GM21737 (cell line): ENCODE data around the gene CD81.

Source experiments
- ATAC-seq: cut with Tn5 transposase; IDR thresholded peaks from one replicate; pipeline ENCODE4 v1.9.1; 2021; ENCODE audit warnings: mild to moderate bottlenecking, moderate library complexity; ENCODE audit not compliant: unreplicated experiment

The CD81 gene

DNA sequence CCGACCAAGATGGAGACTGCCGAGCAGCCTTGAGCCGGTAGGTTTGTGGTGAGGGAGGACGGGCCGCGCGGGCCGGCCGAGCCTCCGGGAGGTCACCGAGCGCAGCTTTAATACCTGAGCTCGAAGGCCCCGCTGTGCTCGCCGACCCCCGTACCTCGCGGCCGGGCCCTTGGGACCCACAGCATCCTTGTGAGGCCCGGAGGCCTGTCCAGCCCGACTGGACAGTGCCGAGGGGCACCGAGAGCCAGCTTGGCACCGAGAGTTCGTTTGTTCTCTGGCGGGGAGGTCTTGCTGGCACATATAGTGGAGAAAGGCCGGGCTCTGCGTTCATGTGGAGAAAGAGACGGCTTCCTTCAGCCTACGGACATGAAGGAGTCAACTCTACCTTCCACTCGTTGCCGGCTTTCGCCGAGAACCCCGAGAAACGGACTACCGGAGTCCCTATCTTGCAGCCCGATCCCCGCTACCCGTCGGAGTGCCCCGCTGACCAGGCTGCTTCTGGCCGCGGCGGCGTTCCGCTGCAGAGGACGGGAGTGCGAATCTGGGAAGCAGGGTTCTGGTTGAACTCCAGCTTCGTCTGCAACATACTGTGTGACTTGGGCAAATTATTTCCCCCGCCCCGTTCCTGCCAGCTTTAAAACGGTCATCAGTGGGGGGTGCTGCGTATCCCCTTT lies 23.8 kb downstream of the CD81 start:
- no peak for ATAC-seq

DNA sequence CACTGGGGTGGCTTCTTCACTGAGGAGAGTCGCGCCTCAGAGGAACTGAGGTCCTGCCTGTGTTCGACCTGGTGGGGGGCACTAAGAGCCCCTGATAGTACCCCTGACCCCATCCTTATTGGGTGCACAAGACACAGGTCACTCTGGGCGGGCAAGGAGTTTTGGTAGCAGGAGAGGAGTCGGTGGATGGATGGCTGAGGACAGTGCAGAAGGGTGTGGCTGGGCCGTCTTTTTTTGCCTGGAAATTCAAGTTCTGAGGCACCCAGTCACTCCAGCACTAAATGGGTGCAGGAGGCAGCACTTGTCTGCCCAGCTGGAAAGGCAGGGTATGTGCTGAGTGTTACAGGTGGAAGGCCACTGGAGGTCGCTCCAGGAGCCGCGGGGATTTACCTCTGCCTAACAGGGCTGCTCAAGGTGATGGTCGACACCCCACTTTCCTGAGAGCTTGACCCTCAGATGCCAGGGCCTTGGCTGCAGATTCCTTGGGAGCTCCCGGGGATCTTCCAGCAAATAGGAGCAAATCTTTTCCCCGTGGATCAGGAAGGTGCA lies 24.4 kb downstream of the CD81 start:
- ATAC-seq: no peak

DNA sequence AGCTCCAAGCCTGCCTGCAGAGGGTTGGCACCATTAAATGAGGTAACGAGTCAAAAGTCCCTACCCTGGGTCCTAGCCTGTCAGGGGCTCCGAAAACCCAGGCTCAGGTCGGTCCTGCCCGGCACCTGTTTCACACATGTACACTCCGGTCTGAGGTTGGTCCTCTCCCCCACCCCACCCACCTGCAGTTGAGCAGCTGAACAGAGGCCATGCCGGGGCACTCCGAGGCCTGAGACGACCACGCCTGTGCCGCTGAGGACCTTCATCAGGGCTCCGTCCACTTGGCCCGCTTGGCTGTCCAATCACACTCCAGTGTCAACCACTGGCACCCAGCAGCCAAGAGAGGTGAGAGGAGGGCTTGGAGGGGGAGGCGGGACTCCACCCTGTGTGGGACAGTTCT lies 25.0 kb downstream of the CD81 start:
- ATAC-seq: no peak

DNA sequence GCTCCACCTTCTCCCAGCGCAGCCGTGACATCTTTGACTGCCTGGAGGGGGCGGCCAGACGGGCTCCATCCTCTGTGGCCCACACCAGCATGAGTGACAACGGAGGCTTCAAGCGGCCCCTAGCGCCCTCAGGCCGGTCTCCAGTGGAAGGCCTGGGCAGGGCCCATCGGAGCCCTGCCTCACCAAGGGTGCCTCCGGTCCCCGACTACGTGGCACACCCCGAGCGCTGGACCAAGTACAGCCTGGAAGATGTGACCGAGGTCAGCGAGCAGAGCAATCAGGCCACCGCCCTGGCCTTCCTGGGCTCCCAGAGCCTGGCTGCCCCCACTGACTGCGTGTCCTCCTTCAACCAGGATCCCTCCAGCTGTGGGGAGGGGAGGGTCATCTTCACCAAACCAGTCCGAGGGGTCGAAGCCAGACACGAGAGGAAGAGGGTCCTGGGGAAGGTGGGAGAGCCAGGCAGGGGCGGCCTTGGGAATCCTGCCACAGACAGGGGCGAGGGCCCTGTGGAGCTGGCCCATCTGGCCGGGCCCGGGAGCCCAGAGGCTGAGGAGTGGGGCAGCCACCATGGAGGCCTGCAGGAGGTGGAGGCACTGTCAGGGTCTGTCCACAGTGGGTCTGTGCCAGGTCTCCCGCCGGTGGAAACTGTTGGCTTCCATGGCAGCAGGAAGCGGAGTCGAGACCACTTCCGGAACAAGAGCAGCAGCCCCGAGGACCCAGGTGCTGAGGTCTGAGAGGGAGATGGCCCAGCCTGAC lies 26.0 kb downstream of the CD81 start:
- ATAC-seq: no peak

DNA sequence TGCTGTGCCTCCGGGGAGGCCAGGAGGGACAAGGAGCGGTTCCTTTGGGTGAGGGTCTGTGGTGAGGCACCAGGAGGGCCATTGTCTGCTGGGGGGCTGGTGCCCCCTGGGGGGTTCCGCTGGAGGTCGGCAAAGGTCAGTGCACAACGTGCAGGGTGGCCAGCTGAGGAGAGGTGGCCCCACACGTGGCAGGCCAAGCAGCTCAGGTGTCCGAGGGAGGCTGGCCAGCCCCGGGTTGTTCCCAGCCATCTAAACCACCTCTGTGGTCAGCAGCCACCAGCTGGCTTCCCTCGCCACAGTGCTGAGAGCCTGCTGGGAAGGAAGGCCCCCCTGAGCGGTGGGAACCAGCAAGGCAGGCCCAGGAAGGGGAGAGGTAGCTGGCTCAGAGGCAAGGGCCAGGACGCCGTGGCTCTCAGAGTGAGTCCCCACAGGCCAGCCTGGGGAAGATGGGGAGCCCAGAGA lies 27.7 kb downstream of the CD81 start:
- ATAC-seq: no peak

DNA sequence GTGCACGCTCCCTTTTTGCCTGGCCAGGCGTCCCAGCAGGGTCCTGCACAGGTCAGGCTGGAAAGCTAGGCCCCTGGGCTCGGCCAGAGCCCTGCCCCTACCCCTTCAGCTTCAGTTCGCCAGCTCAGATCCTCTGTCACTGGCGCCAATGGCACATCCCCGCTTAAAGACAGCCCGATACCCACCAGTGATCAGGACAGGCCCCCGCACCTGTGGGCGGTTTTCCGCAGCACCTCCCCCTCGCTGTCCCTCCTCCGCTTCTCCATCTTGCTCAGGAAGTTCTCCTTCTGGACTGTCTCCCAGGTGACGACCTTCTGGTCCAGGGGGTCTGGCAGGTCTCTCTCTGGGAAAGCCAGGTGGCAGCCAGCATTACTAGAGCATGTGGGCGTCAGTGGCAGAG lies 29.3 kb downstream of the CD81 start:
- ATAC-seq: no peak

DNA sequence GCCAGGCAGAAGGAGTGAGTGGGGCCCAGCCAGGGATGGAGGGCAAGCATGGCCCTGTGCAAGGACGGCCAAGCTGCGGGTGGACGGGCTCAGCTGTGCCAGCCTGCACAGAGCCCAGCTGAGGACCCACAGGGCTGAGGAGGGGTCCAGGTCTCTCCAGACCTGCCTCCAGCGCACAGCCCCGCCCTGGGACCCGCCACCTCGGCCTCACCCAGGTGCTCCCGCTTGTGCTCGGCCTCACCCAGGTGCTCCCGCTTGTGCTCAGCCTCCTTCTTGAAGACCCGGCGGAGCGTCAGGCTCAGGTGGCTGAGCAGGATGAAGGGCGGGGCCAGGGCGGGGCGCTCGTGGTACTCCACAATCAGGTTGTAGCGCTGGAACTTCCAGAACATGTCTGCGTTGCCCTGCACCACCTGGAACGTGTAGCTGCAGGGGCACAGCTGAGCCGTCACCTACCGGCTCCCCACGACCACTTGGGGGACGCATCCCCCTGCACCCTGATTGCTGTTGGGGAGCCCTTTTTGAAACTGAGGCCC lies 29.8 kb downstream of the CD81 start:
- ATAC-seq: no peak

DNA sequence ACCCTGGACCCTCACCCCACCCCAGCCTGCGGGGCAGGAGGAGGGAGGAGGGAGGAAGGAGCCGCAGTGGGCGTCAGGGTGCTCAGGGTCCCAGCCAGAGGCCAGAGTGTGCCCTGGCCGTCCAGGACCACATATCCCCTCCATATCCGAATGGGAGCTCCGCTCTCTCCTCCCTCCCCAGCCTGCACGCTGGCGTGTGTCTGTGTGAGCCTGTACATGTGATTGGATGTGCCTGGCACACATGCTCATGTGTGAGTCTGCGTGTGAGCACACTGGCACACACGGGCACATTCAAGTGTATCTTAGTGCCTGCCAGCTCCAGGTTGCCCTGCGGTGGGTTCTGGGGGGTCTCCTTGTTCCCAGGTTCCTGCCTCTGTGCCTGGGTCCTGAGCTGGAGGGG lies 31.6 kb downstream of the CD81 start:
- no peak for ATAC-seq

DNA sequence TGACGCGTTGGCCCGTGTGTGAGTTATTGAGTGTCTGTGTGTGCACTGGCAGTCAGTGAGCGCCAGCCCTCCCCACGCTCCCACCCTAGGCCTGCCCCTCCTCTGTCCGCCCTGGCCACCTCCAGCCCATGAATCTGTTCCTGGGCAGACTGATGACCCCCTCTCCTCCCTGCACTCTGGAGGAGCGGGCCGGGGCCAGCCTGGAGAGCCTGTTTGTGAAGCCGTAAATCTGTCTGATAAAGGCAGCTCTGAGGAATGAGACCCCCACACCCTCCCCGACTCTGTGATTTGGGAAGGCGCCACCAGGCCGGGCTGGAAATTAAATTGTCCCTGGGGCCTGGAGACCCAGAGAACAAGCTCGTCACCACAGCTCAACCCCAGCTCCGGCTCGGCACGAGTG lies 32.0 kb downstream of the CD81 start:
- no peak for ATAC-seq

DNA sequence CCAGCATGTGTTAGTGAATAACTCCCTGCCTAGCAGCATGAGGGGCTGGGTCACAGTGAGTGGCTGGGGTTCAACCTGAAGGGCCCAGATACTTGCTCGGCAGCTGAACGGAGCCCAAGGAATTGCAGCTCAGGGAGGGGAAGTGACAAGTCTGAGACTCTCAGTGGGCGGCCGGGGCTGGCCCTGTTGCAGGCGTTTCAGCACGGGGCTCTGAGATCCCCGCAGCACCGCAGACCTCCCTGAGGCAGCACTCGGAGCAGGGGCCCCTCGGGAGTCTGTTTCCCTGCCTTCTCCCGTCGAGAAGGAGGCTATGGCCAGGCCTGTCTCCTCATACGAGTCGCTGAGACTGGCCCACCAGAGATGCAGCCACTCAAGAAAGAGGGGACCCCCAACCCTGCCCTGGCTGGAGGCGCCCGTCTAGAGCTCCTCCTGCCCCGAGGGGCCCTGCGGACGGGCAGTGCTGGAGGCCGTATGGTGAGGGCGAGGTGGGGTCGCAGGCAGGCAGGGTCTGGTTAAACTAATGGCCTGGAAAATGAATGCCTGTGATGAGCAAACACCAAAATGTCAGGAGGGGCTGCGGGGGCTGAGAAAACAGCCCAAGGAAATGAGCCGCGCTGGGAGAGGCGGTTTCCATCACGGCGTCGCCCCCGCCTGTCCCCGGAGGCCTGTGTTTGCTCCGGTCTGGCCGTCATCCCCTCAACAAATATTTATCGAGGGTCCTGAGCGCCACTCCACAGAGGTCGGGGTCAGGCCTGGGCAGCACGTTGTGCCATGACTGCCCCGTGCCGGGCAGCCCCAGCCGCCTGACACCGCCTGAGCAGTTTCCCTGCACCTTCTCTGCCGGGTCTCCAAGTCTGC lies 32.7 kb downstream of the CD81 start:
- no peak for ATAC-seq

DNA sequence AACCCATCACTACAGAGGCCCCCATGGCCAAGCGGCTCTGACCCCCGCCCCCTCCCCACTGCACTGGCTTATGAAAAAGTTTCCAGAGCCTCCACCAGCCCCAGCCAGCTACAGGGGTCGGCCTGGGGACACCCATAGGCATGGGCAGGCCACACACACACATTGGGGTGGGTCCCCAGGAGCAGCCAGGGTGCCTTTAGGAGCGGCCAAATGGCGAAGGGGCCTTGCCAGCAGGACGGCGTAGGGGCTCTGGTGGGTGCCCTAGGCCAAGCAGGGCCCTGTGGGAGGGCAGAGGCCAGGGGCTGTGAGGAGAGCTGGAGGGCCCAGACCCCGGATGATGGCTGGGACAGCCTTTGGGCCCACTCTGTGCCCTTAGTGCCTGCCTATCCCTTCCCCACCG lies 33.5 kb downstream of the CD81 start:
- no peak for ATAC-seq

DNA sequence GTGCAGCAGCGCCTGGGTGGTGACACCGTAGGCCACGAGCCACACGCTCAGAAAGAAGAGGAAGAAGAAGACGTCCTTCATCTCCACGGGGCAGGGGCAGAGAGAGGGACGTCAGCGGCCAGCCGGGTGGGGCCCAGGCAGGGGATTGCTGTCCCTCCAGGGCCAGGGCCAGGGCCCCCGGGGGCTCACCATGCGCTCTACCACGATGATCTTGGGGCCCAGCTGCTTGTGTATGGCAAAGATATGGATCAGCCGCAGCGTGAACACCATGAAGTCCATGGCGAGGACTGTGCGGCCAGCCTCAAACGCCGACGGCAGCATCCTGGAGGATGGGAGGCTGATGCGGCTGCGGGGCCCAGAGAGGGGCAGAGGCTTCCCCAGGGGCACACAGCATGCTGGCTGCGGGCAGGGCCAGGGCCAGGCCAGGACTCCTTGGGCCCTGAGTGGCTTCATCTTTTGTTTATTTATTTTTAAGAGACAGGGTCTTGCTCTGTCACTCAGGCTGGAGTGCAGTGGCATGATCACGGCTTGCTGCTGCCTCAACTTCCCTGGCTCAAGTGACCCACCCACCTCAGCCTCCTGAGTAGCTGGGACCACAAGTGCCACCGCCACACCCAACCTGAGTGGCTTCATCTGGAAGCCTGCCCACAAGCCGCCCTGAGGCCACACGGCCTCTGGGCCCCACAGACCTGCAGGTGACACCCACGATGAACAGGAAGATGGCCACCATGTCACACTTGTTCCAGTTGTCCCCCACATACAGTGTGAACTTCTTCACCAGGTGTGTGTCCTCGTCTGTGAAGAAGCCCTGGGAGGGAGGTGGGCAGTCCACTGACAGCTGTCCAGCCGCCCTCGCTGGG lies 34.6 kb downstream of the CD81 start:
- ATAC-seq: no peak

DNA sequence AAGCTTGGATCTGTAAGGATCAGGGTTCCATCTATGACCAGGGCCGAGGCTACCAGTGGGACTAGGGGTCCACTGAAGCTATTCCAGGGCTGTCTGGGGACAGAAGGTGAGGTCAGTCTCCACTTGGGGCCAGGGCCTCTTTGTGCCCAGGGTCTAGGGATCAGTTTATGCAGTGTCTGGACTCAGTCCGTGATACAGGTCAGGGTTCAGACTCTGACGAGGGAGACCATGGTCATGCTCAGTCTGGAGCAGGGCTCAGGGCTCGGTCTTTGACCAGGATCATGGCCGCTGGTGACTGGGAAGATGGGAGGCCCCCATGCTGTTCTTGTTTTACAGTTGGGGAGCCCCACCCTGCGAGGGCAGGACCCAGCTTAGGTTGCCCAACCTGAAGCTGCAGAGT lies 35.2 kb downstream of the CD81 start:
- no peak for ATAC-seq

DNA sequence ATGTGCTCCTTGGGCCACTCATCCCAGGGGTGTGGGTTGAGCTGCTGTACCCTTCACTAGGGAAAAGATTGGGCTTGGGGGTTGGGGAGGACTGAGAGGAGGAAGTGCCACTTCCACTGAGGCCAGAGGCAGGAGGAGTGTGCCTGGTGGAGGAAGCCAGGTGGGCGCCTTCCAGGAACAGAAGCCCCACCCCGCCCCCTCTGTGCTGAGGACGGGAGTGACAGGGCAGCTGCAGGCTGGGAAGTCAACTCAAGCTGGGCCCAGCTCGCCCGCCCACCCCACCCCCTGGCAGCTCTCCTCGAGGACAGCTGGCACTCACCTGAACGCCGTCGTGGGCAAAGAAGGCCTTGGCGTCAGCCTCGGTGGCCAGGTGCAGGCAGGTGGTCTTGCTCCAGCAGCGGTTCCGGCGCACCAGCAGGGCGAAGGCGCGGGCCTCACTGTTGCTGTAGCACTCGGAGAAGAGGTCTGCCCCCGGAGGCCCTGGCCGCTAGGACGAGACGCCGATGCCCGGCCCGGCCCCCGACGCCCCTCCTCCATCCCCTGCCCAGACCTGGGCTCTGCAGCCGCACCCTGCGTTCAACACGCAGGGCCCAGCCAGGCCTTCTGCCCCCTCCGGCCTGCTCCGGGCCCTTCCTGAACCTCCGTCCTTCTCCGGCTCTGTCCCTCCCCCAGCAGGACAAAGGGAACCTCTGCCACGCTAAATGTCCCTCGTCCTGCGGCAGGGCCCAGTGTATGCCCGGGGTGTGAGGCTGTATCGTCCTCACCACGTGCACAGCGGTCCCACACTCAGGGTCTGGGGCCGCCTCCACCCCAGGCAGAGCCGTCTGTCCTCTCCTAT lies 36.9 kb downstream of the CD81 start:
- ATAC-seq: no peak

DNA sequence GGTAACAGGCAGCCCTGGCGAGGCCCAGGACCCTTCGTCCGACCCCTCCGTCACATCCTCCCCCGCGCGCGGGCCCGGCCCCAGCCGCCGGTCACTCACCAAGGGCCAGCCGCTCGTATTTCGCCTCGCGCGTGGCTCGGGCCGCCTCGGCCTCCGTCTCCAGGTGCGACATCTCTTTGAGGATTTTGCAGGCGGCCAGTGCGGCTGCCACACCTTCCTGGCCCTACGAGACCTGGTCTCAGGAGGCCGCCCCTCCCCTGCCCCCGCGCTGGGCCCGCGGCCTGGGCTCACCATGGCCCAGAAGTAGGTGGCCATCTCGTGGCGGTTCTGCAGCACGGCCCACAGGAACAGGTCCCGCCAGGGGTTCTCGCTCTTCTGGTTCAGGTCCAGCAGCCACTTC lies 37.5 kb downstream of the CD81 start:
- ATAC-seq: no peak

DNA sequence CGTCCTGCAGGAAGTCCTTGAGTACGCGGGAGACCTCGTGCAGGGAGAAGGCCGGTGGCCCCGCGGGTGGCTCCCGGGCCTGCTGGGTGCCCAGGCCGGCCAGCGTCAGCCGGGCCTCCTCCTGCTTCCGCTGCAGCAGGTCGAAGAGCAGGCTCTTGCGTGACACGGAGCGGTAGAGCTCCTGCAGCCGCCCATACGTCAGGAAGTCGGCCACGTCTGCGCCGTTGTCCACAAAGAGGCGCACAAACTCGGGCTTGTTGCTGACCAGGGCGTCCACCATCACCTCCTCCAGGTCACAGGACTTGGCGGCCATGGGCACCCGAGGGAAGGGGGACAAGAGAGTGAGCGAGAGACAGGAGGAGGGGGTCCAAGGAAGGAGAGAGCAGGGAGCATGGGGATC lies 38.1 kb downstream of the CD81 start:
- ATAC-seq: no peak

DNA sequence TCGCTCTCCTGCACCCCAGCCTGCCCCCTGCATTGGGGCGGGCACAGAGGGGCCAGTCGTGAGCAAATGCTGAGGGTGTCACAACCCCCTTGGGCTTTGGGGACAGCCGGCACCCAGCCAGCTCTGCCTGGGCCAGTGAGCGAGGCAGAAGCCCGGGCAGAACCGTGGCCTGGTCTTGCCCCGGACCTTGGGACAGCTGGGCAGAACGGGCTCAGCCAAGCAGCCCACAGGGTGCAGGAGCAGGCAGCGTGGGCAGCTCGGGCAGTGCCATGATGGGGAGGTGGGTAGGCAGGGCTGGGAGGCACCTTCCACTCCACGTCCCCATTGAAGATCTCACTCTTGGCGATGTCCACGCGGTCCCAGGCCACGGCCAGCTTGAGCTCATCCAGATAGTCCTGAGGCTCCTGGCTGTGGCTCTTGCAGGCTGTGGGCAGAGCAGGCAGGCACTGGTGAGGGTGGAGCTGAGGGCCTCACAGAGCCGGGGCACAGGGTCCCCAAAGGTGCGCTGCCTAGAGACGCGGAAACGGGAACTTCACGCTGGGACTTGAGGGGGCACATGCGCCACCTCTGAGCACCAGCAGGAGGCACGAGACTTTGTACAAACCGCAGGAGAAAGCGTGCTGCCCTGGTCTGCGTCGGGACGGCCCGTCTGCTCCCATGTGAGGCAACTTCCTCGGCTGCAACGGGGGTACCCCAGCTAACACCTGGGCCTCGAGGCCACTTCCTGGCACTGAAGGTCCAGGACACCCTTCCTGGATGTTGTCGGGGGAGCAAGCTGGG lies 38.7 kb downstream of the CD81 start:
- ATAC-seq: no peak

DNA sequence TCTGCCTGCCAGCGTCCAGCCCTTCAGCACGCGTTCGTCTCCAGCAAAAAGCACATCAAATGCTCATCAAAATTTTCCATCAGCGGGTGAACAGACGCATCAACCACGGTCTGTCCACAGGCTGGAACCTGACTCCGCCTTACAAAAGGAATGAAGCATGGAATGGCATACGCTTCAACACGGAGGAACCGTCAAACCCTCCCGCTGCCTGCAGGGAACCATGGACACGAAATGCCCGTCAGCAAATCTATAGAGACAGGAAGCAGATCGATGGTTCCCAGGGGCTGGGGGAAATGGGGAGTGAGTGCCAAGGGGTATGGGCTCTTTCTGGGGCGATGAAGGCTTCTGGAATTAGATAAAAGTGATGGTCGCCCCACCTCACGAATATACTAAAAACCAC lies 39.7 kb downstream of the CD81 start:
- ATAC-seq: no peak
